HepG2 (cell line): Measurements from ENCODE around the gene TLE1. TPM values are rescaled to one million over a fixed set of nuclear protein-coding genes. Genes with fewer than 3 reads are reported as not detected.

Experiments
- ARNT2 ChIP-seq: sonication (generic); formaldehyde crosslinking; IDR thresholded peaks from 2 replicates; pipeline ENCODE4 v1.8.0; 2022; ENCODE audit warnings: mild to moderate bottlenecking, low read depth, missing genetic modification reagents, moderate library complexity
- HMGA1 ChIP-seq: sonication (generic); formaldehyde crosslinking; conservative IDR thresholded peaks from 2 replicates; pipeline ENCODE4 v1.4.0; 2020; ENCODE audit warnings: missing genetic modification reagents
- JUNB ChIP-seq: sonication (generic); formaldehyde crosslinking; IDR thresholded peaks from 2 replicates; pipeline ENCODE4 v1.8.0; 2022; ENCODE audit warnings: missing genetic modification reagents, mild to moderate bottlenecking, borderline replicate concordance
- MAFK ChIP-seq, 2 experiments: IDR thresholded peaks in 1 of 2; conservative IDR thresholded peaks in 1 of 2; 2 replicates each; pipeline ENCODE4 v1.6.1; 2011; ENCODE audit warnings: improper control_type of control experiment in 2 of 2, low read length in 2 of 2
- REPIN1 ChIP-seq: sonication (generic); formaldehyde crosslinking; IDR thresholded peaks from 2 replicates; pipeline ENCODE4 v1.8.0; 2022; ENCODE audit warnings: missing genetic modification reagents, low read depth, mild to moderate bottlenecking, borderline replicate concordance
- RXRA ChIP-seq: sonication (generic); formaldehyde crosslinking; IDR thresholded peaks from 2 replicates; pipeline ENCODE4 v1.5.1; 2020; ENCODE audit warnings: missing genetic modification reagents
- ZKSCAN5 ChIP-seq: sonication (generic); formaldehyde crosslinking; IDR thresholded peaks from 2 replicates; pipeline ENCODE4 v1.5.1; 2020; ENCODE audit warnings: mild to moderate bottlenecking, missing genetic modification reagents
- ZNF614 ChIP-seq: IDR thresholded peaks from 2 replicates; pipeline ENCODE4 v1.6.1; 2018; ENCODE audit warnings: missing biosample characterization, missing genetic modification reagents, inconsistent platforms, borderline replicate concordance
- ZNF777 ChIP-seq: sonication (generic); formaldehyde crosslinking; IDR thresholded peaks from 2 replicates; pipeline ENCODE4 v1.4.0; 2020; ENCODE audit warnings: missing genetic modification reagents
- polyA plus RNA-seq, 8 experiments: library from polyadenylated mRNA; depleted of rRNA in 3 of 8; stranded (reverse) in 7 of 8; unstranded in 1 of 8; fragments of >200 nt; fragmentation: Illumina TruSeq in 4 of 8; extraction: Trizol in 4 of 8; gene quantifications; 2 replicates each; pipeline versions ENCODE4 v1.2.1 to v1.2.3, GENCODE V29; 2011 to 2016; ENCODE audit warnings: low read depth in 4 of 8, missing spikeins in 1 of 8, mixed read lengths in 1 of 8; ENCODE audit not compliant: insufficient read depth in 1 of 8
- total RNA-seq, 5 experiments: library from RNA; depleted of rRNA; stranded (reverse); fragments of >200 nt; fragmentation: Illumina TruSeq; extraction: Trizol; gene quantifications; 2 replicates each; pipeline ENCODE4 v1.2.3, GENCODE V29; 2016; ENCODE audit warnings: low read depth in 1 of 5
- TF ChIP-seq, protein P1 (sequence below): sonication (generic); formaldehyde crosslinking; IDR thresholded peaks from 2 replicates; pipeline ENCODE4 v1.4.0; 2020; ENCODE audit warnings: low read depth, missing genetic modification reagents
- TF ChIP-seq, protein P2 (sequence below): sonication (generic); formaldehyde crosslinking; conservative IDR thresholded peaks from 2 replicates; pipeline ENCODE4 v1.4.0; 2020; ENCODE audit warnings: missing genetic modification reagents
- TF ChIP-seq, protein P3 (sequence below): IDR thresholded peaks from 2 replicates; pipeline ENCODE4 v1.6.1; 2012; ENCODE audit warnings: low read length, improper control_type of control experiment
- TF ChIP-seq, protein P4 (sequence below): sonication (generic); formaldehyde crosslinking; IDR thresholded peaks from 2 replicates; pipeline ENCODE4 v1.5.0; 2020; ENCODE audit warnings: missing genetic modification reagents

Gene TLE1
- total and polyA plus RNA-seq, 2 of the 13 experiments (the other 11 are each of a cell fraction or from before 2014, with no cell fraction given), result 35.9 to 109 TPM

DNA sequence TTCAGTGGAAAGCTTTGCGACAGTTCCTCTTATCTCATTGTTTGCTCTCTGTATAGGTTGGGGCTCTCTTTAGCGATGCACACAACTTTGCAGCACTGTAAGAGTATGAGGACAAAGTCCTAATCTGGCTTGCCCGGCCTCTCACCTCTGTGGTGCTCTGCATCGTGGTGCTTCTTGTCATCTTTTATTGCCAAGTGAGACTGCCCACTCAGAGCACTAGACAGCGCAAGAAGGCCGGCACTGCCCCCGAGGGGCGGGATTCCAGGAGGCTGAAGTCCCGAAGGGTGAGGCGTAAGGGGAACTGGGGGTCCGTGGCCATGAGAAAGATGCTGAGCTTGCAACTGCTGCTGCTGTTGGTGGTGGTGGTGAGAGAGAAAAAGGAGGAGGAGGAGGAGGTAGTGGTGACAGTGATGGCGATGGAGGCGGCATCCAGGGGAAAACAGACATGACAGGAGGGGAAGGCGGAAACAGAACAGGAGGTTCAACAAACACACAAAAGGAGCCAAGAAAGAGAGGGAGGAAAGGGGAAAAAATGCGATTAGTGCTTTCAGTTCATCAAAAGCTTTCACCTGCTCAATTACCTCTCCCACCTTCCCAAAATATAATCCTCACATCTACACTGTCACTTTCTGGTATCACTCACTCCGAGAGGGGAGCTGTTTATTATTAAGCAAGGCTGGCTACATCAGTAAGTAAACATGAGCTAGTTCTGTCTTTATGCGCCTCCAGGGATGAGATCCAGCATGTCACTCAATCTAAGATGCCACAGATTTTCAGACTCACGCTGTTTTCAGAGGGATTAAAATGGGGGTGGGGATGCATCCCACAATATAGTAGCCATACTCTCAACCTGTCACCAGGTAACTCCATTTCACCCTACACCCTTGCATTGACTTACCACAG, 55.1 kb downstream of the TLE1 start (continued):
- TF ChIP-seq, protein P1, sequence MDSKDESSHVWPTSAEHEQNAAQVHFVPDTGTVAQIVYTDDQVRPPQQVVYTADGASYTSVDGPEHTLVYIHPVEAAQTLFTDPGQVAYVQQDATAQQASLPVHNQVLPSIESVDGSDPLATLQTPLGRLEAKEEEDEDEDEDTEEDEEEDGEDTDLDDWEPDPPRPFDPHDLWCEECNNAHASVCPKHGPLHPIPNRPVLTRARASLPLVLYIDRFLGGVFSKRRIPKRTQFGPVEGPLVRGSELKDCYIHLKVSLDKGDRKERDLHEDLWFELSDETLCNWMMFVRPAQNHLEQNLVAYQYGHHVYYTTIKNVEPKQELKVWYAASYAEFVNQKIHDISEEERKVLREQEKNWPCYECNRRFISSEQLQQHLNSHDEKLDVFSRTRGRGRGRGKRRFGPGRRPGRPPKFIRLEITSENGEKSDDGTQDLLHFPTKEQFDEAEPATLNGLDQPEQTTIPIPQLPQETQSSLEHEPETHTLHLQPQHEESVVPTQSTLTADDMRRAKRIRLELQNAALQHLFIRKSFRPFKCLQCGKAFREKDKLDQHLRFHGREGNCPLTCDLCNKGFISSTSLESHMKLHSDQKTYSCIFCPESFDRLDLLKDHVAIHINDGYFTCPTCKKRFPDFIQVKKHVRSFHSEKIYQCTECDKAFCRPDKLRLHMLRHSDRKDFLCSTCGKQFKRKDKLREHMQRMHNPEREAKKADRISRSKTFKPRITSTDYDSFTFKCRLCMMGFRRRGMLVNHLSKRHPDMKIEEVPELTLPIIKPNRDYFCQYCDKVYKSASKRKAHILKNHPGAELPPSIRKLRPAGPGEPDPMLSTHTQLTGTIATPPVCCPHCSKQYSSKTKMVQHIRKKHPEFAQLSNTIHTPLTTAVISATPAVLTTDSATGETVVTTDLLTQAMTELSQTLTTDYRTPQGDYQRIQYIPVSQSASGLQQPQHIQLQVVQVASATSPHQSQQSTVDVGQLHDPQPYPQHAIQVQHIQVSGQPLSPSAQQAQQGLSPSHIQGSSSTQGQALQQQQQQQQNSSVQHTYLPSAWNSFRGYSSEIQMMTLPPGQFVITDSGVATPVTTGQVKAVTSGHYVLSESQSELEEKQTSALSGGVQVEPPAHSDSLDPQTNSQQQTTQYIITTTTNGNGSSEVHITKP (CRISPR knock-in tag), result no peak
- TF ChIP-seq ZNF614 (CRISPR knock-in tag) (peak; percentile 96; the same call in 1 of the 2 replicates), ARNT2 (CRISPR knock-in tag) (0 out of 2 replicates have a peak, but pooled peaks have one; percentile 46), REPIN1 (peak; percentile 25; the same call in 1 of the 2 replicates), ZKSCAN5 (CRISPR knock-in tag) (peak; percentile 29; the same call in 1 of the 2 replicates), JUNB (no peak), RXRA (CRISPR knock-in tag) (peak; percentile 39; the same call in 1 of the 2 replicates), MAFK (conservative IDR thresholded peaks at IDR 0.05 in 1 of 2, IDR thresholded peaks at IDR 0.05 in 1 of 2; ENCODE audit: low read length in 2 of 2) (peak; percentile 72 to 74), HMGA1 (CRISPR knock-in tag) (no peak), ZNF777 (CRISPR knock-in tag) (no peak)
- TF ChIP-seq, protein P2, sequence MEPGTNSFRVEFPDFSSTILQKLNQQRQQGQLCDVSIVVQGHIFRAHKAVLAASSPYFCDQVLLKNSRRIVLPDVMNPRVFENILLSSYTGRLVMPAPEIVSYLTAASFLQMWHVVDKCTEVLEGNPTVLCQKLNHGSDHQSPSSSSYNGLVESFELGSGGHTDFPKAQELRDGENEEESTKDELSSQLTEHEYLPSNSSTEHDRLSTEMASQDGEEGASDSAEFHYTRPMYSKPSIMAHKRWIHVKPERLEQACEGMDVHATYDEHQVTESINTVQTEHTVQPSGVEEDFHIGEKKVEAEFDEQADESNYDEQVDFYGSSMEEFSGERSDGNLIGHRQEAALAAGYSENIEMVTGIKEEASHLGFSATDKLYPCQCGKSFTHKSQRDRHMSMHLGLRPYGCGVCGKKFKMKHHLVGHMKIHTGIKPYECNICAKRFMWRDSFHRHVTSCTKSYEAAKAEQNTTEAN (CRISPR knock-in tag), result 0 out of 2 replicates have a peak, but pooled peaks have one; percentile 33
- TF ChIP-seq, protein P3, sequence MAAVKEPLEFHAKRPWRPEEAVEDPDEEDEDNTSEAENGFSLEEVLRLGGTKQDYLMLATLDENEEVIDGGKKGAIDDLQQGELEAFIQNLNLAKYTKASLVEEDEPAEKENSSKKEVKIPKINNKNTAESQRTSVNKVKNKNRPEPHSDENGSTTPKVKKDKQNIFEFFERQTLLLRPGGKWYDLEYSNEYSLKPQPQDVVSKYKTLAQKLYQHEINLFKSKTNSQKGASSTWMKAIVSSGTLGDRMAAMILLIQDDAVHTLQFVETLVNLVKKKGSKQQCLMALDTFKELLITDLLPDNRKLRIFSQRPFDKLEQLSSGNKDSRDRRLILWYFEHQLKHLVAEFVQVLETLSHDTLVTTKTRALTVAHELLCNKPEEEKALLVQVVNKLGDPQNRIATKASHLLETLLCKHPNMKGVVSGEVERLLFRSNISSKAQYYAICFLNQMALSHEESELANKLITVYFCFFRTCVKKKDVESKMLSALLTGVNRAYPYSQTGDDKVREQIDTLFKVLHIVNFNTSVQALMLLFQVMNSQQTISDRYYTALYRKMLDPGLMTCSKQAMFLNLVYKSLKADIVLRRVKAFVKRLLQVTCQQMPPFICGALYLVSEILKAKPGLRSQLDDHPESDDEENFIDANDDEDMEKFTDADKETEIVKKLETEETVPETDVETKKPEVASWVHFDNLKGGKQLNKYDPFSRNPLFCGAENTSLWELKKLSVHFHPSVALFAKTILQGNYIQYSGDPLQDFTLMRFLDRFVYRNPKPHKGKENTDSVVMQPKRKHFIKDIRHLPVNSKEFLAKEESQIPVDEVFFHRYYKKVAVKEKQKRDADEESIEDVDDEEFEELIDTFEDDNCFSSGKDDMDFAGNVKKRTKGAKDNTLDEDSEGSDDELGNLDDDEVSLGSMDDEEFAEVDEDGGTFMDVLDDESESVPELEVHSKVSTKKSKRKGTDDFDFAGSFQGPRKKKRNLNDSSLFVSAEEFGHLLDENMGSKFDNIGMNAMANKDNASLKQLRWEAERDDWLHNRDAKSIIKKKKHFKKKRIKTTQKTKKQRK, result no peak
- TF ChIP-seq, protein P4, sequence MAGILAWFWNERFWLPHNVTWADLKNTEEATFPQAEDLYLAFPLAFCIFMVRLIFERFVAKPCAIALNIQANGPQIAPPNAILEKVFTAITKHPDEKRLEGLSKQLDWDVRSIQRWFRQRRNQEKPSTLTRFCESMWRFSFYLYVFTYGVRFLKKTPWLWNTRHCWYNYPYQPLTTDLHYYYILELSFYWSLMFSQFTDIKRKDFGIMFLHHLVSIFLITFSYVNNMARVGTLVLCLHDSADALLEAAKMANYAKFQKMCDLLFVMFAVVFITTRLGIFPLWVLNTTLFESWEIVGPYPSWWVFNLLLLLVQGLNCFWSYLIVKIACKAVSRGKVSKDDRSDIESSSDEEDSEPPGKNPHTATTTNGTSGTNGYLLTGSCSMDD, result no peak
